GM19238 (cell line): ENCODE data around the gene ANKRD60.

ENCODE experiments used
- DNase-seq: peaks from one replicate; pipeline ENCODE4 v3.0.0; 2011; ENCODE audit warnings: low spot score; ENCODE audit not compliant: insufficient read length

ANKRD60 gene

DNA sequence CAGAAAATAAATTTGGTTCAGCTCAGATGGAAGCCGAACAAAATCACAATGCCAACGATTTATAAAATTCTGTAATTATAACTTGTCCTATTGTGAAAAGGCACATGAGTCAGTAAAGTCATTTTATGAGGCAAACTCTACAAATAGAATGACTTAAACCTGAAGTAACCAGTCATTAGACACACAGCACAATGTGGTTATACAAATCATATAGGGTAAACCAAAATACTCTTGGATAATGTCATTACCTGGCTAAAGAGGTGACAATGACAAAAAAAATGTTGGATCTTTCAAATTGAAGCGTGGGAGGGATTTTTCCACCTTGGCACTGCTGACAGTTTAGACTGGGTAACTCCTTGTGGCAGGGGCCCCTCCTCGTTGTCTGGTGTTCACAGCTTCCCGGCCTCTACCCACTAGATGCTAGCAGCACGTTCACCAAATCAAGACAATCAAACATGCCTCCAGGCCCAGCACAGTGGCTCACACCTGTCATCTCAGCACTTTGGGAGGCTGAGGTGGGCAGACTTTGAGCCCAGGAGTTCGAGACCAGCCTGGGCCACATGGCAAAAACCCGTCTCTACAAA lies 5.0 kb downstream of the ANKRD60 start:
- DNase-seq: no peak

DNA sequence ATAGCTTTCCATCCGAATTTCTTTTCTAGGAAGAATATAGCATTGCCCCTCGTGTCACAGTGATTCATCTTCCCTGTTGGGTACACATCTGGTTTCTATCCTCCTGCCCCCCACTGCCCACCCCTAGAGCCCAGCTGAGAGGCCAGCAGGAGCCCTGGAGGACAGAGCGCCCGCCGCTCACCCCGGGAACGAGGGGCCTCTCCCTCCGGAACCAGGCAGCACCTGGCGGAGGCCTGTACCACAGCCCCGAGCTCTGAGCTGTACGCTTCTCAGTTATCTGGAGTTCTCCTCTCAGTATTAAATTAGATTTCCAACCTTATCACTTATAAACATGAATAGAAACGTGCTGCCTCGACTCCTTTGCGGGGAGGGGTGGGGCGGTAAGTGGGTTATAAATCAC lies 6.0 kb downstream of the ANKRD60 start:
- no peak for DNase-seq

DNA sequence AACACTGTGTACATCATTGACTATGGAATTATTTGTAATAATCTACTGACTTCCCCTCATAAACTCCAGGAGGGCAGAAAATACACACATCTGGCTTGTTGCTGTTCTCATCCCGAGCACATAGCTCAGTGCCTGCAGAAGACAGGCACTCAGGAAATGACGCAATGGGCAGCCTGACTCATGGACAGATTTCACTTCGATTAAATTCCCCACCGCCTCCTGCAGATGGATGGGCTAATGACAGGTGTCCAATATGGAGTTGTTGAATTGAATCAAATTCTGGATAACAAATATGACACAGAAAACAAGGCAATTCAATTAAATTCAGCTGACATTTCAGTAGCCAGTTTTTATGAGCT lies 9.1 kb downstream of the ANKRD60 start:
- no peak for DNase-seq

DNA sequence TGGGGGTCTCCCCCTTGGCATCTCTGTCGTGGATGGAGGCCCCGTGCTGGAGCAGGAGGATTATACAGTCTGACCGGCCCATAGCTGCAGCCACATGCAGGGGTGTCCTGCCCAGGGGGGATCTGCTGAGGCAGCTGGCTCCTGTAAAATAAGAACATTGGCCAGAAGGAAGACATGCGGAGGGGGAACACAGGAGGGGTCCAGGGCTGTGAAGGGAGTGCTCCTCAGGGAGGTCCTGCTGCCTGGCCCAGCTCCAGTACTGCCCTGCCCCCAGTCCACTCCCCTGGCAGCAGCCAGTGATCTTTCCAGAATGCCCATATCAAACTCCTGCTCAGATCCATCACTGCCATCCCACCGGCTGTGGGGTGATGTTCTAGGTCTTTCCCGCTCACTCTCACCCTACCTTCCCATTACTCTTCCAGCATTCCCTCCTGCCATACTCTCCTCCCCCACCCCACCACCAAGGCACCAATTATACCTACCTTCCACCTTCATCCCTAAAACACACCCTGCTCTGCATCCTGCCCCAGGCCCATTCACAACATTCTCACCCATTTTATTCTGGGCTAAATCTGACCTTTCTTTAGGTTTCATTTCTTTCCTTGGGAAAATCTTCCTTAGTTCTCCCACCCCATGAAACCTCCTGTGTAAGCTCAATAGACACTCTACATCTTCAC lies 9.7 kb downstream of the ANKRD60 start:
- no peak for DNase-seq

DNA sequence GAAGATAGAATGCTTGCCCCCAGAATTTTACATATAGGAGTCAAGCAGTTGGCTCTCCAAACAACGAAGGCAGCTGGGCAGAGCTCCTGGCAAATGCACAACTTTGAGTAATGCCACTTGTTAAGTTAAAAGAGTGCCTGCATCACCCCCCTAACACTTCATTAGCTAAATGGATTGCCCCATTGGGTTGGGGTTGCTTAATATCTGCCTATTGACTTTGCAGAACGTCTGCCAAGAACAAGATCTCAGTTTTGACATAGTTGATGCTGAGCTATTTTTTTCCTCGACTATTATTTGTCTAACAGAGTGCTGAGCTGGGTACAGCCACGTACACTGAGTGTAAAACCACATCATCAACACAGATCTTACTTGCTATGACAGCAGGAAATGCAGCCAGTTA lies 12.1 kb downstream of the ANKRD60 start:
- DNase-seq: no peak

DNA sequence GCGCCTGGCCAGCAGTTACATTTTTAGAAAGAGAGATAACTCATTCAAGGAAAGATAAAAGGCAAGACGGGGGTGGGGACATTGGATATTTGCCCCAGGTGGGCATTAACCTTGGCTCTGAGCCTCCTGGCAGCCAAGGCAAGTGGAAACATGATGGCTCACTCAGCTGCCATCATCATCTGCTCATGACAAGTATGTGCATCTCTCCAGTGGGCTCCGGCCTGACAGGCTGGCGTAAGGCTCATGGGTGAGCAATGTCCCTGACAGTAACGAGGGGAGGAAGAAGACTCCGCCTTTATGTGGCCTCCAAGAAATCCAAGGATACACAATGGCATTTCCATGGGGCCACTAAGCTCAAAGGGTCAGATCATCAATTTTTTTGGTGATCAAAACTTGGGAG lies 13.3 kb downstream of the ANKRD60 start:
- no peak for DNase-seq

DNA sequence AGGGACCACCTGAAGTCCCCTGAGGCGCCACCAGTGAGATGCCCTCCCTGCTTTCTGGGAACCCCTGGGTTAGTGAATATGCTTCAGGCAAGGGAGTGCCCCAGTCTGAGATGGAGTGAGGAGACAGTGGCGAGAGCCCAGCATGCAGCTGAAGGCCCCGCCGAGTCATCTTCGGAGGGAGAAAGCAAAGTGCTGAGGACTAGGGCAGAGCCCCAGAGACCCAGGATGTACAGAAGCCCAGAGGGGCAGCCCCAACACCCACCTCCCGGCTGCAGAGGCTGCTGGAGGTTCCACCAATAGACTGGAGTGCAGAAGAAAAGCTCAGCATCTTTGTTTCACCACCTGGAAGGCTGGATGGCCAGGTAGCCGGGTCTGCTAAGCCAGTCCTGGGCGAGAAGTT lies 14.1 kb downstream of the ANKRD60 start:
- DNase-seq: no peak

DNA sequence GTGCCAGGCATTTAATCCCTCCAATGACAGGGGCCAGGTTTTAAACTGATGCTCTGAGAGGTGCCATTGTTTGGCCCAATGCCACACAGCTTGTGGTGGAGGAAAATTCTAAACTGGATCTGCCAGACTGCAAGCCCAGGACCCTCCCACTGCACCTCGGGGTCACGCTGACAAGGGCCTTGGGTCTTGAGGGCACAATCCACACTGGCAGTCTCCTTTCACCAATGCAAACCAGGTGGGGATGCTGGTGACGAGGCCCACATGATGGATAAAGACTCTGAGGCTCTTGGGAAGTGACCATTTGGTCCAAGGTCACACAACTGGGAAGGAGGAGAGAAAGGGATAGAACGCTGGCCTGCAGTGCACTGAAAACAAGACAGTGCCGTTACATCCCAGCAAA lies 14.7 kb downstream of the ANKRD60 start:
- no peak for DNase-seq

DNA sequence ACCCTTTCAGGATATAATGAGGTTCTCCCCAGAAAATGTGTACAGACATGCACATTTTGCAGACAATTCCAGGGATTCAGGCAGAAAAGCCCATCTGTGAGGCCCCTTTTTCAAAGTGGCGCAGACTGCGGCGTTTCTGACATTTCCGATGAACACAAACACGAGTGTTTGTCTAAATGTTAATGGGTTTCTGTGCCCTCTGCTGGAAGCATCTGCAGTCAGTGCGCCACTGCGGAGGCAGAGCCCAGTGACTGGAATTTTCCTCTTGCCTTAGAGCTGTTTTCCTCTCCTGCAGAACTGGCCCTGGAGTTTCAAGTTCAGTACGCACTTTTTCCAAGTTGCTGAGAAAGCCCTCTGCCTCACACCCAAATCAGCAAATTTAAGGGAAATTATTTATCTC lies 15.3 kb downstream of the ANKRD60 start:
- DNase-seq: no peak

DNA sequence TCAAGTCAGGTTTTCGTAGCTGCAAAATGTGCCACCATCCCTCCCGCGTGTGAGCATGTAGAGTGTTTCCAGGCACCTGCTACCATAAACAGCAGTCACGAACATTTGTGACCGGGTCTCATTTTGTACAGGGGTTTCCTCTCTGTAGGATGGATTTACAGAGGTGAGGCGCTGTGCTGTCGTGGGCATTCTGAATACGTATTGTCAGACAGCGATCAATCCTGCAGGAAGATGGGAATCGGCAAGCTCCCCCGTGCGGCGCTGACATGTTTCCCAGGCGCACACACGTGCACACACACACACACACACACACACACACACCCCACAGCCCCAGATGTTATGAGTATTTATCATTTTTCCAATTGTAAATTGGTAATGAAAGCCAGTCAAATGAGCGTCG lies 15.8 kb downstream of the ANKRD60 start:
- DNase-seq: no peak

DNA sequence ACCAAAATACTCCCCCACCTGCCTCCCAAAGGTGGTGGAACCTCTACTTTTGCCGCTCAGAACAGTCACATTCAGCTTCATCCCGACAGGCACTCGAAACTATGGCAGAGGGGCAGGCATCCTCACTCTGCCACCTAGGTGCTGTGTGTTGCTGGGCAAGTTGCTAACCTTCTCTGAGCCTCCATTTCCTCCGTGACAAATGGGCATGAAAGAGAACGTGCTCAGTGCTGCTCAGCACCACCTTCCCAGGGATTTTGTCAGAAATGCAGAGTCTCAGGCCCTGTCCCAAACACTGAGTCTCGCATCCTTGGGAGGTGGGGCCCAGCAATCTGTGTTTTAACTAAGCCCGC lies 18.1 kb downstream of the ANKRD60 start:
- DNase-seq: no peak

DNA sequence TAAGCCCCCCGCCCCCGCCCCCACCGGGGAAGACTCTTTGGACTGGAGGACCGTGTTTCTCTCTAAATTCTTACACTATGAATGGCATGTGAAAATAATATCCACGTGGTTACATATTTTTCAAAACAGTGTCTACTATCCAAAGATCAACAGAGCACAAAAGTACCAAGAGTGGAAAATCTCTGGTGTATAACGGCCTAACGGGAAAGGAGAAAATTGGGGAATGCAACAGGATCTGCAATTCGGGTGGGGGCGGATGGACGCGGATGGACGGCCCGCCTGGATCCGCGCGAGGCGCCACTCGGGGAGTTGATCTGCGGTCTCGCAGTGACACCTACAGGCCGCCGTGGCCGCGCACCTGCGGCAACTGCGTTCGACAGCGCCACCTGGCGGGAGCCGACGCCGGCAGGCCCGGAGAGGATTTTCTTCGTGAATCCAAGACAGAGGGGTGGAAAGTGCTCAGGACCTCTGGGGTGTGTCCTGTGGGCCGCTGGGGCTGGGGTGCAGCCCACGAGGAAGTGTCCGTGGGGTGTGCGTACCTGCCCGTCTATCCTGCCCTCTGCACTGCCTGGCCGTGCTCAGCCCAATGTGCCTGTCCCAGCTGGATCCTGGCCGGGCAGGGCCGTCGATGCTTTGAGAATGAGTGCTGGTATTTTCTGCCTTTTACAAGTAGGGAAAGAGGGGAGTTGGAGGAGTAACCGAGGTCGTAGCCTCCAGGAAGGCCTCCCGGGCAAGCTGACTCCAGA lies 18.6 kb downstream of the ANKRD60 start:
- peak; percentile 94 for DNase-seq

DNA sequence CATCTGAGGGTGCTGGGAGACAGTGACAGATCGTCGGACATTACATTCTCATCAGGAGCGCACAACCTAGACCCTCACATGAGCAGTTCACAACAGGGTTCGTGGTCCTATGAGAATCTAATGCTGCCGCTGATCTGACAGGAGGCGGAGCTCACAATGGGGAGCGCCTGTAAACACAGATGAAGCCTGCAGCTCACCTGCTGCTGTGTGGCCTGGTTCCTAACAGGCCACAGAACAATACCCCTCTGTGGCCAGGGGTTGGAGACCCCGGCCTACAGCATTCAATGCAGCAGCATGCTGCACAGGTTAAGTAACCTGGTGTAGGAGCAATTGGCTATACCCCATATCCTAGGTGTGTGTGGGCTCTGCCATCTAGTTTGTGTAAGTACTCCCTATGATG lies 19.5 kb downstream of the ANKRD60 start:
- DNase-seq: no peak

DNA sequence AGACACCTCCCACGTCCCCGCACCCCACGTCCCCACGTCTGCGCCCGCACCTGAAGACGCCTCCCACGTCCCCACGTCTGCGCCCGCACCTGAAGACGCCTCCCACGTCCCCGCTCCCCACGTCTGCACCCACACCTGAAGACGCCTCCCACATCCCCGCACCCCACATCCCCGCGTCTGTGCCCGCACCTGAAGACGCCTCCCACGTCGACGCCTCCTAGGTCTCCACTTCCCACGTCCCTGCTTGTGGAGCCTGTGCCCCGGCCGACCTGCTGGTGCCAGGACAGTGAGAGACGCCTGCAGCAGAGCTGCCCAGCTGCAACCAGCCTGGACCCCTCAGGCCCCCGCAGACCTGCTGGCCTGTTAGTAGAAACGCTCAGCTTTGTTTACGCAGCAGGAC lies 22.6 kb downstream of the ANKRD60 start:
- DNase-seq: no peak

DNA sequence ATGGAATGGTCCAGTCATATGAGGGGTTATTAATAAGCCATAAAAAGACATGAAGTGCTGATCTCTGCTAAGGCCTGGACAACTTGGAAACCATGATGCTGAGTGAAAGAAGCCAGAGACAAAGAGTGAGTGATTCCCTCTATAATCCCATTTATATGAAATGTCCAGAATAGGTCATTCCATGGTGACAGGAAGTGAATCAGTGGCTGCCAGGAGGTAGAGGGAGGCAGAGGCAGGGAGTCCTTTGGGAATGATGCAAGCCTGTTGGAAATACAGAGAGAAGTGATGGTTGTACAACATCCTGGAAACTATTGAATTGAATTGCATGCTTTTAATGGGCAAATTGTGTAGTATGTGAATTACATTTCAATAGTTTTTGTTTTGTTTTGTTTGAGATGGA lies 26.4 kb downstream of the ANKRD60 start:
- no peak for DNase-seq

DNA sequence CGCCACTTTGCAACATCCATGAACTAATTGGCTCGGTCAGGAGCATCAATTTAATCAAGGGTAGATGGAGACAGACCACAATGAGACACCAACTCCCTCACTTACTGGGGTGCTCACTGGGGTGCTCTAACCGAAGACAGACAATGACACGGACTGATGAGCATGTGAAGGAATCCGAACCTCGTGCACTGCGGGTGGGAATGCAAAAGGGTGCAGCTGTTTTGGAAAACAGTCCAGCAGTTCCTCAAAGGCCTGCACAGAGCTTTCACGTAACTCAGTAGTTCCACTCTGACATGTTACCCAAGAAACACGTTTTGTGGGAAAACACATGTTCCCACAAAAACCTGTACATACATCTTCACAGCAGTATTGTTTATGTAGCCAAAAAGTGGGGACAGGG lies 26.8 kb downstream of the ANKRD60 start:
- no peak for DNase-seq

DNA sequence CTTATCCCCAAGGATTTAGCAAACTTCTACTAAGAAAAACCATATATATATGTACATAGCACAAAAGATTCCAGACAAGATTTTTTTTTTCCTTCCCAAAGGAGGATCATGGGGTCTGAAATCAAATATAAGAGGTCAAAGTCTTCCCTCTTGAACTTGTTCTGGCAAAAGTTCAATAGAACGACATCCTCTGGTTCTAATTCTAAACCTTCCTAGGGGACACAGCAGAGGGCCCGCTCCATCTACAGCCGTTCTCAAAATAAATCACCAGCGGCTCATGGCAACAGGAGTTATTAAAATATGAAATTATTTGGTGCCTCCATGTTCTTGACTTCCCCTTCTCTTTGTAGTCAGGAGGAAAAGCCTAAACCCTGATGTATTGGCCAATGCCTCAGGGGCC lies 29.0 kb downstream of the ANKRD60 start:
- no peak for DNase-seq

DNA sequence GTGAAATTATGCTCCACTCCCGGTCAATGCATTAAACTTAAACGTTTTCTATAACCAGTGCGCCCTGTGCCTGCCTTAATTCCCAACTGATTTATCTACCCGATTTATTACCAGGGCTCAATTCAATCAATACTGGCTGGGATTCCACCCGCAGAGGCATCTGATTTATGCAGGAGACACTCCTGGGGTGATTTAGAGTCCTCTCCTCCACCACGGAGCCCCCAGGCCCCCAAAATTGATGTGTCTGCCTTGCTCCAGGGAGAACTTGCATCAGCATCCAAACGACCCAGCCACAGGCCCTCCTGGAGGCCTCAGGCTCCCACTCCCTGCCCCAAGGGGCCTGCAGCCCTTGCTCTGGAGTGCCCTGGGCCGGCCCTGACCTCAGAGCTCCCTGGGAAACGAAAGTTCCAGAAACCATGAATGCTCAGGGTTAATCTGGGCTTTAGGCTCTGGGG lies 29.5 kb downstream of the ANKRD60 start:
- no peak for DNase-seq

DNA sequence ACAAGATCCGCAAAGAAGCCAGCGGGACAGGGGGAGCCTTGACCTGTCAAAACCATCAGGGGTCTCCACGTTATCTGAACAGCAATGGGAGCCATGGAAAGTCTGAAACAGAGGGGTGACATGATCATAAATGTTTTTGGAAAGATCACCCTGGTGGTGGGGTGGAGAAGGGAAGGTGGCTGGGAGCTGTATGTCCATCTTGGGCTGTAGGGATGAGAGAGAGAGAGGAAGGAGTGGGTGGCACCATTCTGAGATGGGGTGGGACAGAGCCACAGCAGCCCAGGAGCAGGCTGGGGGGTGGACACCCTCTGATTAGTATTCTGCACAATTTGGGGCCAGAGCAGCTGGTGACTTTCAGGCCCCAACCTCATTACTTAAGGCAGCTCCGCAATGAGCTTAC lies 30.1 kb downstream of the ANKRD60 start:
- DNase-seq: no peak

DNA sequence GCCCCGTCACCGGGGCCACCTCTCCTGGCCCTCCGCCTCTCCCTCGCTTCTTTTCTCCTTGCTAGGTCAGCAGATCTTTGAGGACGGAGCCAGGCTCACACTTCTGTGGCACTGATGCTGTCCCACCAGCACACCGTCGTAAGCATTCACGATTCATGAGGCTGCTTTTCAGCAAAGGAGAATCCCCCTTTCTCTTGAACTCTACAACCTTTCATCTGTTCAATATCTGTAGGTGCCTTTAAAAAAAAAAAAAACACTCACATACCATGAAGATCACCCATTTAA lies 31.3 kb downstream of the ANKRD60 start:
- DNase-seq: no peak

DNA sequence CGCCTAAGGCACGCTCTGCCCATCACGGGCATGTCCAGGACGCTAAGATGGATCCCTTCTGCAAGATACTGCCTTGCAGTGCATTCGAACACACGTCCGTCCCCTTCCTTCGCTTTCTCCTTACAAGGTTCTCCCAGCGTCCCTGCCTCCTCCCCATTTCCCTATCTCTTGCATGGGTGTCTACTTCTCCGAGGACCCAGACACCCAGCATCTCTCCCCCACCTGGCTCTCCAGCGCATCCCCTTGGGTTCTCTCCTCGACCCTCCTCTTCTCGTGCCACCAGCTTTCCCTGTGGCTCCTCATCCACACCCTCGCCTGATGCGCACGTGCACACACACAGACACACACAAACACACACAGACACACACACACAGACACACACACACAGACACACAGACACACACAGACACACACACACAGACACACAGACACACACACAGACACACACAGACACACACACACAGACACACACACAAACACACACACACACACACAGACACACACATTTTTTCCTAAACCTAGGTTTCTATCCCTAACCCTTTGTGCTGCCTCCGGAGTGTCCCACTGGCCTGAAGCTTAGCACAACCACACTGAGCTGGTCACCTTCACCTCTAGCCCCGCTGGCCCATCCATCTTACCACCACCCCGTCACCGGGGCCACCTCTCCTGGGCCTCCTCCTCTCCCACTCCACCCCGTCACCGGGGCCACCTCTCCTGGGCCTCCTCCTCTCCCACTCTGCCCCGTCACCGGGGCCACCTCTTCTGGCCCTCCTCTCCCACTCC lies 31.9 kb downstream of the ANKRD60 start:
- DNase-seq: no peak

DNA sequence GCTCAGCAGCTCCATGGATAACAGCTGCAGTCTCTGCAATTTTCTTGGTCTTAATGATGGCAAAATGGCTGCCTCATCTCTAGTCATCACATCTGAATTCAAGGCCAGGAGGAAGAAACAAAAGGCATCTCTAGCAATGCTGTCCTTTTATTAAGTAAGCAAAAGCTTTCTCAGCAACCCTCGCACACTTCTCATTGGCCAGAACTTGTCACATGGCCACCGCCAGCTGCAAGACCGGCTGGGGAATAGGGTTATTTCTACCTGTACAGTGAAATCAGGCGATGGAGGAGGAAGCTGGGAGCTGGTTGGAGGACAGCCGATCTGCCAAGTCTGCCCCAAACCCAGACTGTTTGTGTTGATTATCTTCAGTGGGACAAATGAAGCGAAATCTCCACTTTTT lies 33.4 kb downstream of the ANKRD60 start:
- DNase-seq: no peak
